Keratinocyte (primary cell): ENCODE data around the gene ZNF462. TPM values are rescaled to one million over a fixed set of nuclear protein-coding genes. Genes with fewer than 3 reads are reported as not detected.
A peak's percentile ranks its signal among the peaks of the same experiment; 100 is the strongest.

Source experiments
- DNase-seq: peaks from one replicate; pipeline ENCODE4 v3.0.0-alpha.2; 2011; ENCODE audit warnings: low read depth, missing footprints, low spot score
- FAIRE-seq: peaks from 2 replicates; lab custom pipeline; 2011; peaks lifted over from hg19 to GRCh38; lab: Jason Lieb, UNC
- H2AFZ ChIP-seq: 2 replicates; pipeline ENCODE4 v1.6.0; 2012; ENCODE audit warnings: low read length, control low read depth, inconsistent platforms; ENCODE audit not compliant: control insufficient read depth
- H3K27ac ChIP-seq: 2 replicates; pipeline ENCODE4 v1.5.1; 2011; ENCODE audit warnings: low read length; ENCODE audit not compliant: control insufficient read depth, insufficient read depth
- H3K27me3 ChIP-seq: 3 replicates; pipeline ENCODE4 v1.6.0; 2011; ENCODE audit warnings: low read length; ENCODE audit not compliant: control insufficient read depth, insufficient read depth; ENCODE audit errors: extremely low read depth
- H3K36me3 ChIP-seq, 2 experiments: 2 replicates in 1 of 2; 3 replicates in 1 of 2; pipeline ENCODE4 v1.5.1; 2011; ENCODE audit warnings: low read length in 2 of 2, mild to moderate bottlenecking in 1 of 2; ENCODE audit not compliant: control insufficient read depth in 2 of 2, insufficient read depth in 2 of 2; ENCODE audit errors: extremely low read depth in 1 of 2
- H3K4me1 ChIP-seq: 3 replicates; pipeline ENCODE4 v1.5.1; 2011; ENCODE audit warnings: low read length; ENCODE audit not compliant: control insufficient read depth, insufficient read depth; ENCODE audit errors: extremely low read depth
- H3K4me2 ChIP-seq: 3 replicates; pipeline ENCODE4 v1.6.0; 2011; ENCODE audit warnings: low read depth, low read length; ENCODE audit not compliant: control insufficient read depth, insufficient read depth; ENCODE audit errors: extremely low read depth
- H3K4me3 ChIP-seq, 3 experiments: fragments of 200-600 bp in 1 of 3; sonication (generic) in 1 of 3; 2 replicates in 2 of 3; 3 replicates in 1 of 3; pipeline ENCODE4 v1.5.1; 2011 to 2016; ENCODE audit warnings: low read length in 3 of 3, mild to moderate bottlenecking in 3 of 3, control low read depth in 2 of 3, inconsistent platforms in 1 of 3, low read depth in 1 of 3, mixed read lengths in 1 of 3, mixed run types in 1 of 3, moderate library complexity in 1 of 3; ENCODE audit not compliant: control insufficient read depth in 2 of 3, insufficient read depth in 2 of 3; ENCODE audit errors: extremely low read depth in 1 of 3
- H3K79me2 ChIP-seq: 2 replicates; pipeline ENCODE4 v1.6.0; 2012; ENCODE audit warnings: low read length; ENCODE audit not compliant: control insufficient read depth, insufficient read depth
- H3K9ac ChIP-seq: 3 replicates; pipeline ENCODE4 v1.6.0; 2011; ENCODE audit warnings: low read length; ENCODE audit not compliant: control insufficient read depth, insufficient read depth; ENCODE audit errors: extremely low read depth
- H3K9me1 ChIP-seq: 3 replicates; pipeline ENCODE4 v1.6.0; 2011; ENCODE audit warnings: low read length; ENCODE audit not compliant: control insufficient read depth, insufficient read depth; ENCODE audit errors: extremely low read depth
- H3K9me3 ChIP-seq: 2 replicates; pipeline ENCODE4 v1.5.1; 2012; ENCODE audit warnings: low read depth, low read length; ENCODE audit not compliant: control insufficient read depth
- H4K20me1 ChIP-seq: 3 replicates; pipeline ENCODE4 v1.6.0; 2011; ENCODE audit warnings: low read length; ENCODE audit not compliant: control insufficient read depth, insufficient read depth; ENCODE audit errors: extremely low read depth
- EZH2 ChIP-seq: IDR thresholded peaks from one replicate; pipeline ENCODE4 v1.6.1; 2012; ENCODE audit warnings: inconsistent platforms, mild to moderate bottlenecking, low read length, moderate library complexity
- dilution Hi-C: fragments of 300-500 bp; cut with MboI; formaldehyde crosslinking; loops from one replicate; pipeline ENCODE4 v1.7.0; 2020; ENCODE audit warnings: low sequenced_read_pairs; ENCODE audit not compliant: extremely low pct_ligation_motif_present
- polyA plus RNA-seq, 5 experiments: library from polyadenylated mRNA; depleted of rRNA in 3 of 5; stranded (reverse) in 3 of 5; stranded (forward) in 1 of 5; unstranded in 1 of 5; fragments of >200 nt; gene quantifications; 1 replicate in 1 of 5; 2 replicates in 3 of 5; 3 replicates in 1 of 5; pipeline versions ENCODE4 v1.2.1 to v1.2.3, GENCODE V29; 2011 to 2012; ENCODE audit warnings: missing spikeins in 2 of 5, low read depth in 1 of 5, low replicate concordance in 1 of 5
- TF ChIP-seq, protein P1 (sequence below), 3 experiments: IDR thresholded peaks in 1 of 3; conservative IDR thresholded peaks in 1 of 3; optimal IDR thresholded peaks in 1 of 3; 2 replicates in 2 of 3; 3 replicates in 1 of 3; pipeline versions ENCODE3 to v1.5.1; 2011; ENCODE audit warnings: low read length in 3 of 3, mild to moderate bottlenecking in 3 of 3, moderate library complexity in 2 of 3, control low read depth in 1 of 3, inconsistent platforms in 1 of 3; ENCODE audit not compliant: insufficient read depth in 2 of 3; ENCODE audit errors: extremely low read depth in 1 of 3

The ZNF462 gene
- polyA plus RNA-seq, 1 donor (not counting 4 experiments of a cell fraction or from before 2014, with no cell fraction given), result 7.8 TPM

- Histone ChIP-seq H3K9me1 (peaks cover 2% of the 10 kb centered on the region), H3K9me3 (no peaks in the 10 kb centered on the region), H2AFZ (peak overlapping the region; percentile 55), H3K27me3 (no peaks in the 10 kb centered on the region), H3K79me2 (peaks cover 25% of the 10 kb centered on the region), H4K20me1 (no peaks in the 10 kb centered on the region), H3K4me2 (peak overlapping the region; percentile 76), H3K9ac (no peak overlapping the region), H3K27ac (peak overlapping the region; percentile 63), H3K36me3 (peaks cover 0 to 3% of the 10 kb centered on the region in 2 experiments), H3K4me3 (peak overlapping the region in 2 of 3 experiments; percentile 11 to 33), H3K4me1 (peaks cover 55% of the 10 kb centered on the region)
- FAIRE-seq (peak; percentile 91), DNase-seq (peak; percentile 83)
- dilution Hi-C loops, result no loop called here
- TF ChIP-seq EZH2, result no peak
- TF ChIP-seq, protein P1, sequence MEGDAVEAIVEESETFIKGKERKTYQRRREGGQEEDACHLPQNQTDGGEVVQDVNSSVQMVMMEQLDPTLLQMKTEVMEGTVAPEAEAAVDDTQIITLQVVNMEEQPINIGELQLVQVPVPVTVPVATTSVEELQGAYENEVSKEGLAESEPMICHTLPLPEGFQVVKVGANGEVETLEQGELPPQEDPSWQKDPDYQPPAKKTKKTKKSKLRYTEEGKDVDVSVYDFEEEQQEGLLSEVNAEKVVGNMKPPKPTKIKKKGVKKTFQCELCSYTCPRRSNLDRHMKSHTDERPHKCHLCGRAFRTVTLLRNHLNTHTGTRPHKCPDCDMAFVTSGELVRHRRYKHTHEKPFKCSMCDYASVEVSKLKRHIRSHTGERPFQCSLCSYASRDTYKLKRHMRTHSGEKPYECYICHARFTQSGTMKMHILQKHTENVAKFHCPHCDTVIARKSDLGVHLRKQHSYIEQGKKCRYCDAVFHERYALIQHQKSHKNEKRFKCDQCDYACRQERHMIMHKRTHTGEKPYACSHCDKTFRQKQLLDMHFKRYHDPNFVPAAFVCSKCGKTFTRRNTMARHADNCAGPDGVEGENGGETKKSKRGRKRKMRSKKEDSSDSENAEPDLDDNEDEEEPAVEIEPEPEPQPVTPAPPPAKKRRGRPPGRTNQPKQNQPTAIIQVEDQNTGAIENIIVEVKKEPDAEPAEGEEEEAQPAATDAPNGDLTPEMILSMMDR (optimal IDR thresholded peaks at IDR 0.05 in 1 of 3, IDR thresholded peaks at IDR 0.05 in 1 of 3, conservative IDR thresholded peaks at IDR 0.05 in 1 of 3; ENCODE audit: extremely low read depth in 1 of 3, insufficient read depth in 2 of 3, low read length in 3 of 3), result no peak
Measured at GRCh38 chr9:106916466-106917235, 53.7 kb downstream of the ZNF462 start.

DNA sequence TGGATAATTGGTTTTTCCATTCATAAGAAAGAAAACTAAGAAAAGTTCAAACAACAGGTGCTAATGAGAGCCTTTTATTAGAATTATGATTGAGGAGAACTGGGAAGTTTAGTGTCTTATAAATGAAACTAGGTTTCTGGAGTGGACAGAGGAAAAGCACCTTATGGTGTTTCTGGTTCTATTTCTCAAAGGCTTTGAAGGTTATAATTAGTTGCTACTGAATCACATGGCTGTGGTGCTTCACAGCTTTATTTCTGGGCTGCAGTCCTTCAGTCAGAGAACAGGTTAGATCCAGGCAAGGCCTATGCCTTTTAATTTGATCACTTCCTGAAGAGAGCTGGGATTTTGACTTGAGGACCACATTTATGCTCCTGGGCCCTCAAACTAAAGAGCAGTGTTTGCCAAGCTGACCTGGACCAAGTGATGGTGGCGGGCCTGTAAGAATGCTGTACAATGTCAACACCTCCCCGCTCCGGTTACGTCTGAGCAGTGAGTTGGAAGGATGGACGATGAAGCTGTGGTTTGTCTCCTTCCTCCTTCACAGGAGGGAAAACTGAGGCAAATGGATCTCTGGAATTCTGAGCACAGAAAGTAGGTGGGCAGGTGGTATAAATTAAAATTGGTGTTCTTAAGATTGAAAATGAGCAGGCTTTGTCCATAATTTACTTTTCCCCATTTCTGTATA, 56.0 kb downstream of the ZNF462 start:
- H3K9me1 ChIP-seq, result no peaks in the 10 kb centered on the region
- no peaks in the 10 kb centered on the region for H4K20me1 ChIP-seq
- H3K9ac ChIP-seq, result no peak overlapping the region
- FAIRE-seq, result no peak
- TF ChIP-seq, protein P1 (optimal IDR thresholded peaks at IDR 0.05 in 1 of 3, IDR thresholded peaks at IDR 0.05 in 1 of 3, conservative IDR thresholded peaks at IDR 0.05 in 1 of 3; ENCODE audit: extremely low read depth in 1 of 3, insufficient read depth in 2 of 3, low read length in 3 of 3), result no peak
- no peak for TF ChIP-seq EZH2
- H2AFZ ChIP-seq, result no peak overlapping the region
- H3K4me2 ChIP-seq, result no peak overlapping the region
- H3K9me3 ChIP-seq, result no peaks in the 10 kb centered on the region
- no peak overlapping the region for H3K27ac ChIP-seq
- H3K4me1 ChIP-seq, result peaks cover 48% of the 10 kb centered on the region
- no peak for DNase-seq
- H3K36me3 ChIP-seq, result peaks cover 3 to 5% of the 10 kb centered on the region in 2 experiments
- dilution Hi-C loops, result no loop called here
- no peak overlapping the region for H3K4me3 ChIP-seq
- no peaks in the 10 kb centered on the region for H3K27me3 ChIP-seq
- peaks cover 14% of the 10 kb centered on the region for H3K79me2 ChIP-seq
